A673 (cell line): Measurements from ENCODE around the gene RHOT1. TPM values are rescaled to one million over a fixed set of nuclear protein-coding genes. Genes with fewer than 3 reads are reported as not detected.
"Not testable (repeated sequence)": the region's sequence is repeated elsewhere in the genome, so short reads cannot be mapped to it uniquely, and the experiment has no call there.

ENCODE experiments used
- BruUV-seq: library from RNA; stranded (reverse); fragments of 400-500 nt; replicated peaks from 2 replicates; lab custom pipeline; 2021; lab: Mats Ljungman, UMichigan
- CTCF ChIA-PET: fragments of 300-600 bp; sonication (Branson Sonifier 250); formaldehyde crosslinking; loops from one replicate; lab custom pipeline; 2022; ENCODE audit warnings: antibody characterized with exemption; lab: Charles Lee
- POLR2A ChIA-PET: fragments of 300-600 bp; sonication (Branson Sonifier 250); formaldehyde crosslinking; loops from one replicate; lab custom pipeline; 2022; ENCODE audit warnings: antibody characterized with exemption; ENCODE audit not compliant: low non-redundant PET; lab: Charles Lee
- DNase-seq: peaks from one replicate; pipeline ENCODE4 v3.0.0-alpha.2; 2015; ENCODE audit warnings: low spot score
- H3K27ac ChIP-seq: fragments of 200-600 bp; sonication (generic); 2 replicates; pipeline ENCODE4 v1.5.1; 2016; ENCODE audit warnings: mixed run types, low read depth, mild to moderate bottlenecking, mixed read lengths, antibody characterized with exemption, low read length; ENCODE audit not compliant: poor library complexity, severe bottlenecking
- H3K27me3 ChIP-seq: fragments of 200-600 bp; sonication (generic); replicated peaks from 2 replicates; pipeline ENCODE4 v1.6.1; 2017; ENCODE audit warnings: mixed run types, low read depth, mild to moderate bottlenecking, mixed read lengths, antibody characterized with exemption, low read length; ENCODE audit not compliant: insufficient read depth, poor library complexity
- H3K36me3 ChIP-seq: fragments of 200-600 bp; sonication (generic); 2 replicates; pipeline ENCODE4 v1.6.1; 2016; ENCODE audit warnings: mixed run types, mild to moderate bottlenecking, mixed read lengths, antibody characterized with exemption, low read length; ENCODE audit not compliant: insufficient read depth, poor library complexity, severe bottlenecking
- H3K4me1 ChIP-seq: fragments of 200-600 bp; sonication (generic); 2 replicates; pipeline ENCODE4 v1.6.1; 2017; ENCODE audit warnings: mixed run types, mild to moderate bottlenecking, mixed read lengths, antibody characterized with exemption, low read length; ENCODE audit not compliant: insufficient read depth, poor library complexity, severe bottlenecking
- H3K4me3 ChIP-seq: fragments of 200-600 bp; sonication (generic); 2 replicates; pipeline ENCODE4 v1.5.1; 2016; ENCODE audit warnings: low read depth, mixed run types, mild to moderate bottlenecking, mixed read lengths, low read length; ENCODE audit not compliant: poor library complexity, severe bottlenecking
- H3K9me3 ChIP-seq: fragments of 200-600 bp; sonication (generic); 2 replicates; pipeline ENCODE4 v1.6.1; 2016; ENCODE audit warnings: mixed run types, low read depth, mild to moderate bottlenecking, mixed read lengths, antibody characterized with exemption, low read length; ENCODE audit not compliant: poor library complexity, severe bottlenecking
- EZH2 ChIP-seq: fragments of 200-600 bp; sonication (generic); IDR thresholded peaks from 2 replicates; pipeline ENCODE4 v1.6.1; 2017; ENCODE audit warnings: borderline replicate concordance, low read depth, mild to moderate bottlenecking, mixed read lengths, antibody characterized with exemption, low read length; ENCODE audit not compliant: poor library complexity, severe bottlenecking
- intact Hi-C: fragments of 100-400 bp; cut with micrococcal nuclease; formaldehyde crosslinking; loops from one replicate; pipeline ENCODE4 v1.10.0; 2022; ENCODE audit not compliant: unreplicated experiment
- total RNA-seq: library from RNA; stranded (reverse); gene quantifications from 2 replicates; pipeline ENCODE4 v1.2.3, GENCODE V29; 2021
- TF ChIP-seq, protein P1 (sequence below): fragments of 300-800, 200-600 bp; sonication (generic); conservative IDR thresholded peaks from 2 replicates; pipeline ENCODE4 v1.5.1; 2017; ENCODE audit warnings: low read depth, mild to moderate bottlenecking, antibody characterized with exemption, low read length, moderate library complexity, mixed read lengths

RHOT1 gene
- total RNA-seq, 1 experiment from 2014 or later: 18.0 TPM

DNA sequence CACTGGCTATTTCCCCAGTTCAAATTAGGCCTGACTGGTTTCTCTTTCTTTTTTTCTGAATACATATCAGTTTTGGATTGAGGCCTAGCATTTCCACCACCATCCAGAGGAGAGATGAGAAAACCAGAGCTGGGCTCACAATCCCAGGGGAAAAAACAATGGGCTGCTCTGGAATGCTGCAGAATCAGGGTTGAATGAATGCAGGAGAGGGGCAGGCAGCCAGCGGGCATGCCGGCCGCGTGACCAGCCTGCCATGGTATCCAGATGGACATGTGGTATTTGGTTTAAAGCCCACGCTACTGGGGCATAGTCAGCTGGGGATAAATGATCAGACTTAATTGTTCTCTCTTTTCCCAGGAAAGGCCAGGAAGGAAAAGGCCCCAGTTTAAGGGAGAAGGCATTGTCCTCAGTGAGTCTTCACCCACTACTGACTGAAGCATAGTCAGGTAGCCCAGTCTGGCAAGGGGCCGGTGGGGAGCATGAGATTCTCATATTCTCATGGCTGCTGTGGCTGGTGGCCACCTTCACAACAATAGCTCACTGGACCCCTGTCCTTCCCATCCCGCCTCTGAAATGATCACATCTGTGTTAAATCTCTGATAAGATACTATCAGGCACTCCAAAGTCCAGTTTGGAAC, 38.7 kb upstream of the RHOT1 start:
- H3K4me3 ChIP-seq: no peak overlapping the region
- no peak overlapping the region for H3K27ac ChIP-seq
- BruUV-seq: no TSS peak
- no peaks in the 10 kb centered on the region for H3K4me1 ChIP-seq
- TF ChIP-seq EZH2: no peak
- TF ChIP-seq, protein P1, sequence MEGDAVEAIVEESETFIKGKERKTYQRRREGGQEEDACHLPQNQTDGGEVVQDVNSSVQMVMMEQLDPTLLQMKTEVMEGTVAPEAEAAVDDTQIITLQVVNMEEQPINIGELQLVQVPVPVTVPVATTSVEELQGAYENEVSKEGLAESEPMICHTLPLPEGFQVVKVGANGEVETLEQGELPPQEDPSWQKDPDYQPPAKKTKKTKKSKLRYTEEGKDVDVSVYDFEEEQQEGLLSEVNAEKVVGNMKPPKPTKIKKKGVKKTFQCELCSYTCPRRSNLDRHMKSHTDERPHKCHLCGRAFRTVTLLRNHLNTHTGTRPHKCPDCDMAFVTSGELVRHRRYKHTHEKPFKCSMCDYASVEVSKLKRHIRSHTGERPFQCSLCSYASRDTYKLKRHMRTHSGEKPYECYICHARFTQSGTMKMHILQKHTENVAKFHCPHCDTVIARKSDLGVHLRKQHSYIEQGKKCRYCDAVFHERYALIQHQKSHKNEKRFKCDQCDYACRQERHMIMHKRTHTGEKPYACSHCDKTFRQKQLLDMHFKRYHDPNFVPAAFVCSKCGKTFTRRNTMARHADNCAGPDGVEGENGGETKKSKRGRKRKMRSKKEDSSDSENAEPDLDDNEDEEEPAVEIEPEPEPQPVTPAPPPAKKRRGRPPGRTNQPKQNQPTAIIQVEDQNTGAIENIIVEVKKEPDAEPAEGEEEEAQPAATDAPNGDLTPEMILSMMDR: no peak
- no peaks in the 10 kb centered on the region for H3K9me3 ChIP-seq
- H3K36me3 ChIP-seq: no peaks in the 10 kb centered on the region
- no peak for DNase-seq
- ChIA-PET POLR2A (no interaction called here), CTCF (no interaction called here)
- H3K27me3 ChIP-seq: no peaks in the 10 kb centered on the region
- intact Hi-C loops: no loop called here

DNA sequence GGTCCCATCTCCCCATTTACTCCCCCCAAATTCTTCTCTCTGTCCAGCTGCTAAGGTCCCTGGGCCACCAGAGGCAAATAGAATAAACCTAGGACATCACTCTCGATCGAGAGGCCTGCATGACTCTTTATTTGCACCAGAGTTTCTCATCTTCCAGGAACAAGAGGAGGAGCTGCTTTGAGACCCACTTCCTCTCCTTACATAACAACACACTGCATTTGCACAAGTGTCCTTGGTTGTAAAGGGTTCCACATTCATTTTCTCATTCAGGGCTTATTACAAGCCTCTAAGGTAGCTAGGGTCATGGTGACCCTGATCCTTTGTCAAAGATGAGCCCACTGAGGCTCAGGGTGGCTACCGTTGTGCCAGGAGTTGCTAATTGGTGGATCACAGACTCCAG, 38.1 kb upstream of the RHOT1 start:
- no peaks in the 10 kb centered on the region for H3K36me3 ChIP-seq
- POLR2A ChIA-PET: no interaction called here
- no peaks in the 10 kb centered on the region for H3K9me3 ChIP-seq
- DNase-seq: no peak
- no peak overlapping the region for H3K27ac ChIP-seq
- H3K4me3 ChIP-seq: no peak overlapping the region
- intact Hi-C loops: no loop called here
- no peaks in the 10 kb centered on the region for H3K27me3 ChIP-seq
- TF ChIP-seq EZH2: no peak
- TF ChIP-seq, protein P1: no peak
- no peaks in the 10 kb centered on the region for H3K4me1 ChIP-seq
- BruUV-seq: no TSS peak
- CTCF ChIA-PET: no interaction called here

DNA sequence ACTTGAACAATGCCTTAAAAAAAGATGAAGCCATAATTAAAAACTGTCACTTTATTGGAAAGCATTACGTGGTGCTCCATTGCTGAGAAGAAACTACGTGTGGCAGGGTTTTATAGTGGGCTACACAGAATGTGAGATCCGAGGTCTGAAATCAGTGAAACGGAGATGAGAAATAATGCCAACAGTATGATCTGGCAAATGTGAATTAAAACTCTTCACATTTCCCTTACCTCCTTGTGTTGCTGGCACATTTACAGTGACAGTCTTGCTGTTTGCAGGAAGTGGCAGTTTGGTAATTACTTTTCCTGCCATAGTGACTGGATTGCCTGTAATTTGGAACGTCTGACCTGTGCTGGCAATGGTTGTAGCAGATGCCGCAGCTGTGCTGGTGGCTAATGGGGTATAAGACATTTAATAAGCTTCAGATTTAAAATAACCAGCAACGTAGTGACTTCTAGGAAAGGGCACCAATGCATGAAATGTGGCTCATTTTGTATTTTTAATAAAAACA, 35.8 kb upstream of the RHOT1 start:
- H3K36me3 ChIP-seq, CTCF ChIA-PET, H3K9me3 ChIP-seq, BruUV-seq, DNase-seq, H3K27me3 ChIP-seq, intact Hi-C loops, H3K4me1 ChIP-seq, H3K4me3 ChIP-seq, POLR2A ChIA-PET, H3K27ac ChIP-seq: not testable (repeated sequence)

DNA sequence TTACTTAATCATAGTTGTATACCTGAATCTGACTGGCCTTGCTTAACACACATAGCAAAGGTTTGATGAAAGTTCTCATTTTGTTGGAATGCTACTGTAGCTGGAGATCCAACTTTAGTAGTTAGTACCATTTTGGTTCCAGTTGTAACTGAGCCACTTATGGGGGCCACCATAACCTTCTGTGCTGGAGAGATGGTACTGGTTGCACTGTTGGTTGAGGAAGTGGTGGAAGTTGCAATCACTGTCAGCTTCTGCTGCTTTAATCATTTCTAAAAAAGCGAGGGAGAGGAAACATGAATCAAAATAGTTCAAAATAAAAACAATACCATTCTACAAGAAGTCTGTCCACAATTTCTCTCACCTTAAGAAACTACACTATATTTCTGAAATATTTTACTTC, 35.1 kb upstream of the RHOT1 start:
- H3K27ac ChIP-seq, POLR2A ChIA-PET, intact Hi-C loops, DNase-seq, H3K27me3 ChIP-seq, H3K36me3 ChIP-seq, H3K9me3 ChIP-seq, CTCF ChIA-PET, BruUV-seq, H3K4me1 ChIP-seq, H3K4me3 ChIP-seq: not testable (repeated sequence)
